HepG2 (cell line): ENCODE results near the gene TSHZ1. TPM values are rescaled to one million over a fixed set of nuclear protein-coding genes. Genes with fewer than 3 reads are reported as not detected.
A peak's percentile ranks its signal among the peaks of the same experiment; 100 is the strongest.

Experiments used
- ATRX ChIP-seq: sonication (generic); formaldehyde crosslinking; IDR thresholded peaks from 2 replicates; pipeline ENCODE4 v1.4.0; 2020; ENCODE audit warnings: missing genetic modification reagents, borderline replicate concordance
- ELF3 ChIP-seq: IDR thresholded peaks from 2 replicates; pipeline ENCODE4 v1.6.1; 2016; ENCODE audit warnings: missing genetic modification reagents, missing compliant biosample characterization
- HMGA1 ChIP-seq: sonication (generic); formaldehyde crosslinking; conservative IDR thresholded peaks from 2 replicates; pipeline ENCODE4 v1.4.0; 2020; ENCODE audit warnings: missing genetic modification reagents
- HNF4A ChIP-seq: sonication (generic); formaldehyde crosslinking; IDR thresholded peaks from 2 replicates; pipeline ENCODE4 v1.4.0; 2020; ENCODE audit warnings: missing genetic modification reagents
- MBD4 ChIP-seq: IDR thresholded peaks from 2 replicates; pipeline ENCODE4 v1.6.1; 2012; ENCODE audit warnings: low read length, inconsistent platforms, borderline replicate concordance
- NR2F2 ChIP-seq: IDR thresholded peaks from 2 replicates; pipeline ENCODE4 v1.6.1; 2012; ENCODE audit warnings: low read depth, inconsistent platforms, borderline replicate concordance
- SNAI1 ChIP-seq: sonication (generic); formaldehyde crosslinking; IDR thresholded peaks from 2 replicates; pipeline ENCODE4 v1.5.0; 2020; ENCODE audit warnings: mild to moderate bottlenecking, missing genetic modification reagents, borderline replicate concordance
- SP4 ChIP-seq: sonication (generic); formaldehyde crosslinking; IDR thresholded peaks from 2 replicates; pipeline ENCODE4 v1.8.1; 2023; ENCODE audit warnings: mild to moderate bottlenecking, missing genetic modification reagents
- SUZ12 ChIP-seq: fragments of 150-350 bp; IDR thresholded peaks from 2 replicates; pipeline ENCODE4 v1.6.1; 2014; ENCODE audit warnings: low read depth, low read length
- ZNF432 ChIP-seq: sonication (generic); formaldehyde crosslinking; IDR thresholded peaks from 2 replicates; pipeline ENCODE4 v1.5.0; 2020; ENCODE audit warnings: missing genetic modification reagents, mild to moderate bottlenecking, borderline replicate concordance
- ZNF747 ChIP-seq: sonication (generic); formaldehyde crosslinking; IDR thresholded peaks from 2 replicates; pipeline ENCODE4 v1.8.1; 2023; ENCODE audit warnings: missing genetic modification reagents, mild to moderate bottlenecking, borderline replicate concordance
- ZSCAN20 ChIP-seq: sonication (generic); formaldehyde crosslinking; IDR thresholded peaks from 2 replicates; pipeline ENCODE4 v1.4.0; 2020; ENCODE audit warnings: missing genetic modification reagents, mild to moderate bottlenecking, borderline replicate concordance
- ZSCAN30 ChIP-seq: sonication (generic); formaldehyde crosslinking; IDR thresholded peaks from 2 replicates; pipeline ENCODE4 v1.5.0; 2020; ENCODE audit warnings: mild to moderate bottlenecking, missing genetic modification reagents
- ZSCAN31 ChIP-seq: sonication (generic); formaldehyde crosslinking; IDR thresholded peaks from 2 replicates; pipeline ENCODE4 v1.5.0; 2020; ENCODE audit warnings: low read depth, mild to moderate bottlenecking, missing genetic modification reagents
- polyA plus RNA-seq, 8 experiments: library from polyadenylated mRNA; depleted of rRNA in 3 of 8; stranded (reverse) in 7 of 8; unstranded in 1 of 8; fragments of >200 nt; fragmentation: Illumina TruSeq in 4 of 8; extraction: Trizol in 4 of 8; gene quantifications; 2 replicates each; pipeline versions ENCODE4 v1.2.1 to v1.2.3, GENCODE V29; 2011 to 2016; ENCODE audit warnings: low read depth in 4 of 8, missing spikeins in 1 of 8, mixed read lengths in 1 of 8; ENCODE audit not compliant: insufficient read depth in 1 of 8
- total RNA-seq, 5 experiments: library from RNA; depleted of rRNA; stranded (reverse); fragments of >200 nt; fragmentation: Illumina TruSeq; extraction: Trizol; gene quantifications; 2 replicates each; pipeline ENCODE4 v1.2.3, GENCODE V29; 2016; ENCODE audit warnings: low read depth in 1 of 5
- TF ChIP-seq, protein P1 (sequence below): fragments of 450-650 bp; IDR thresholded peaks from 2 replicates; pipeline ENCODE4 v1.6.1; 2017; ENCODE audit warnings: mild to moderate bottlenecking
- TF ChIP-seq, protein P2 (sequence below): sonication (generic); formaldehyde crosslinking; IDR thresholded peaks from 2 replicates; pipeline ENCODE4 v1.5.0; 2020; ENCODE audit warnings: mild to moderate bottlenecking, low read depth, missing genetic modification reagents, borderline replicate concordance
- TF ChIP-seq, protein P3 (sequence below): sonication (generic); formaldehyde crosslinking; conservative IDR thresholded peaks from 2 replicates; pipeline ENCODE4 v1.4.0; 2020; ENCODE audit warnings: mild to moderate bottlenecking, missing genetic modification reagents, moderate library complexity
- TF ChIP-seq, protein P4 (sequence below): sonication (generic); formaldehyde crosslinking; IDR thresholded peaks from 2 replicates; pipeline ENCODE4 v1.4.0; 2020; ENCODE audit warnings: missing genetic modification reagents
- TF ChIP-seq, protein P5 (sequence below): sonication (generic); formaldehyde crosslinking; IDR thresholded peaks from 2 replicates; pipeline ENCODE4 v1.4.0; 2020; ENCODE audit warnings: missing genetic modification reagents

Gene TSHZ1
- total and polyA plus RNA-seq, 2 of the 13 experiments (the other 11 are each of a cell fraction or from before 2014, with no cell fraction given): 2.5 to 2.7 TPM

DNA sequence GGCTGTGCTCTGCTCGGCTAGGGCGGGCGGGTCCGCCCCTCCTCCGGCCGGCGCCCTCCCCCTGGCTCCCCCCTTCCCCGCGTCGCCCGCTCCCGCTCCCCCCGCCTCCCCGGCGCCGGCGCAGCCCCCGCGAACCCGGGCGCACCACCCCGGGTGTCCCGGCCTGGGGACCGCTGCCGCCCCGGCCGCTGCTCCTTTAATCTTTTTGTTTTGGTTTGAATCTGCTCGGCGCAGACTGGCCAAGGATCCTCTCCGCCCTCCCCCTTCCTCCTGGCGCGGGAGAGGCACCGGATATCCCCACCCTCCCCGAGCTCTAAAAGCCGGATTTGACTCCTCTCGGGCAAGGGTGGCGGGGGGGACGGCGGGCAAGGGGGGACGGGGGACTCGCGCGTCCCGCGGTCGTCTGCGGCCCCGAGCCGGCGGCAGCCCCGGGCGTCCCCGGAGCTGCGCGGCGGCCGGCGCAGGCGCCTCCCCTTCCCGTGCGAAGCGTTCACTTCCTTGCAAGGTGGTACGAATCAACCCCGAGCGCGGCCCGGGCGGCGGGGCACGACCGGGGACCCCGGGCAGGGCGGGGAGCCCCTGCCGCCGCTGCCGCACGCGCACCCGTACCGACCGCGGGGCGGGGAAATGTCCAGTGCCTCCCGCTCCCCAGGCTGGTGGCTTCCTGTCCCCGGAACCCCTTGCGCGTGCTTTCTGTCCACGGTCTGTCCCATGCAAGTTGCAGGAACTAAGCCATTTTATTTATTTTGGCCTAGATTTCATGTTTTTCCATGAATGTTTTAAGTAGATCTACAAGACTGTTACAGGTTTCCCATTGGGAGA lies 1.3 kb upstream of the TSHZ1 start, which contains the start of gene PTGR3 (continued):
- TF ChIP-seq, protein P1, sequence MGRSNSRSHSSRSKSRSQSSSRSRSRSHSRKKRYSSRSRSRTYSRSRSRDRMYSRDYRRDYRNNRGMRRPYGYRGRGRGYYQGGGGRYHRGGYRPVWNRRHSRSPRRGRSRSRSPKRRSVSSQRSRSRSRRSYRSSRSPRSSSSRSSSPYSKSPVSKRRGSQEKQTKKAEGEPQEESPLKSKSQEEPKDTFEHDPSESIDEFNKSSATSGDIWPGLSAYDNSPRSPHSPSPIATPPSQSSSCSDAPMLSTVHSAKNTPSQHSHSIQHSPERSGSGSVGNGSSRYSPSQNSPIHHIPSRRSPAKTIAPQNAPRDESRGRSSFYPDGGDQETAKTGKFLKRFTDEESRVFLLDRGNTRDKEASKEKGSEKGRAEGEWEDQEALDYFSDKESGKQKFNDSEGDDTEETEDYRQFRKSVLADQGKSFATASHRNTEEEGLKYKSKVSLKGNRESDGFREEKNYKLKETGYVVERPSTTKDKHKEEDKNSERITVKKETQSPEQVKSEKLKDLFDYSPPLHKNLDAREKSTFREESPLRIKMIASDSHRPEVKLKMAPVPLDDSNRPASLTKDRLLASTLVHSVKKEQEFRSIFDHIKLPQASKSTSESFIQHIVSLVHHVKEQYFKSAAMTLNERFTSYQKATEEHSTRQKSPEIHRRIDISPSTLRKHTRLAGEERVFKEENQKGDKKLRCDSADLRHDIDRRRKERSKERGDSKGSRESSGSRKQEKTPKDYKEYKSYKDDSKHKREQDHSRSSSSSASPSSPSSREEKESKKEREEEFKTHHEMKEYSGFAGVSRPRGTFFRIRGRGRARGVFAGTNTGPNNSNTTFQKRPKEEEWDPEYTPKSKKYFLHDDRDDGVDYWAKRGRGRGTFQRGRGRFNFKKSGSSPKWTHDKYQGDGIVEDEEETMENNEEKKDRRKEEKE: no peak
- TF ChIP-seq SNAI1 (CRISPR knock-in tag) (no peak), ZSCAN30 (CRISPR knock-in tag) (no peak), SP4 (CRISPR knock-in tag) (no peak), MBD4 (no peak), NR2F2 (no peak), HNF4A (CRISPR knock-in tag) (no peak), ZNF432 (CRISPR knock-in tag) (no peak), ATRX (CRISPR knock-in tag) (no peak), HMGA1 (CRISPR knock-in tag) (no peak), ZSCAN20 (CRISPR knock-in tag) (0 out of 2 replicates have a peak, but pooled peaks have one; percentile 15), ELF3 (CRISPR knock-in tag) (0 out of 2 replicates have a peak, but pooled peaks have one; percentile 7), ZNF747 (CRISPR knock-in tag) (no peak), SUZ12 (no peak), ZSCAN31 (CRISPR knock-in tag) (no peak)
- TF ChIP-seq, protein P2, sequence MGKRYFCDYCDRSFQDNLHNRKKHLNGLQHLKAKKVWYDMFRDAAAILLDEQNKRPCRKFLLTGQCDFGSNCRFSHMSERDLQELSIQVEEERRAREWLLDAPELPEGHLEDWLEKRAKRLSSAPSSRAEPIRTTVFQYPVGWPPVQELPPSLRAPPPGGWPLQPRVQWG: no peak
- TF ChIP-seq, protein P3, sequence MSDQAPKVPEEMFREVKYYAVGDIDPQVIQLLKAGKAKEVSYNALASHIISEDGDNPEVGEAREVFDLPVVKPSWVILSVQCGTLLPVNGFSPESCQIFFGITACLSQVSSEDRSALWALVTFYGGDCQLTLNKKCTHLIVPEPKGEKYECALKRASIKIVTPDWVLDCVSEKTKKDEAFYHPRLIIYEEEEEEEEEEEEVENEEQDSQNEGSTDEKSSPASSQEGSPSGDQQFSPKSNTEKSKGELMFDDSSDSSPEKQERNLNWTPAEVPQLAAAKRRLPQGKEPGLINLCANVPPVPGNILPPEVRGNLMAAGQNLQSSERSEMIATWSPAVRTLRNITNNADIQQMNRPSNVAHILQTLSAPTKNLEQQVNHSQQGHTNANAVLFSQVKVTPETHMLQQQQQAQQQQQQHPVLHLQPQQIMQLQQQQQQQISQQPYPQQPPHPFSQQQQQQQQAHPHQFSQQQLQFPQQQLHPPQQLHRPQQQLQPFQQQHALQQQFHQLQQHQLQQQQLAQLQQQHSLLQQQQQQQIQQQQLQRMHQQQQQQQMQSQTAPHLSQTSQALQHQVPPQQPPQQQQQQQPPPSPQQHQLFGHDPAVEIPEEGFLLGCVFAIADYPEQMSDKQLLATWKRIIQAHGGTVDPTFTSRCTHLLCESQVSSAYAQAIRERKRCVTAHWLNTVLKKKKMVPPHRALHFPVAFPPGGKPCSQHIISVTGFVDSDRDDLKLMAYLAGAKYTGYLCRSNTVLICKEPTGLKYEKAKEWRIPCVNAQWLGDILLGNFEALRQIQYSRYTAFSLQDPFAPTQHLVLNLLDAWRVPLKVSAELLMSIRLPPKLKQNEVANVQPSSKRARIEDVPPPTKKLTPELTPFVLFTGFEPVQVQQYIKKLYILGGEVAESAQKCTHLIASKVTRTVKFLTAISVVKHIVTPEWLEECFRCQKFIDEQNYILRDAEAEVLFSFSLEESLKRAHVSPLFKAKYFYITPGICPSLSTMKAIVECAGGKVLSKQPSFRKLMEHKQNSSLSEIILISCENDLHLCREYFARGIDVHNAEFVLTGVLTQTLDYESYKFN (CRISPR knock-in tag): 0 out of 2 replicates have a peak, but pooled peaks have one; percentile 17
- TF ChIP-seq, protein P4, sequence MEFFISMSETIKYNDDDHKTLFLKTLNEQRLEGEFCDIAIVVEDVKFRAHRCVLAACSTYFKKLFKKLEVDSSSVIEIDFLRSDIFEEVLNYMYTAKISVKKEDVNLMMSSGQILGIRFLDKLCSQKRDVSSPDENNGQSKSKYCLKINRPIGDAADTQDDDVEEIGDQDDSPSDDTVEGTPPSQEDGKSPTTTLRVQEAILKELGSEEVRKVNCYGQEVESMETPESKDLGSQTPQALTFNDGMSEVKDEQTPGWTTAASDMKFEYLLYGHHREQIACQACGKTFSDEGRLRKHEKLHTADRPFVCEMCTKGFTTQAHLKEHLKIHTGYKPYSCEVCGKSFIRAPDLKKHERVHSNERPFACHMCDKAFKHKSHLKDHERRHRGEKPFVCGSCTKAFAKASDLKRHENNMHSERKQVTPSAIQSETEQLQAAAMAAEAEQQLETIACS (CRISPR knock-in tag): no peak
- TF ChIP-seq, protein P5, sequence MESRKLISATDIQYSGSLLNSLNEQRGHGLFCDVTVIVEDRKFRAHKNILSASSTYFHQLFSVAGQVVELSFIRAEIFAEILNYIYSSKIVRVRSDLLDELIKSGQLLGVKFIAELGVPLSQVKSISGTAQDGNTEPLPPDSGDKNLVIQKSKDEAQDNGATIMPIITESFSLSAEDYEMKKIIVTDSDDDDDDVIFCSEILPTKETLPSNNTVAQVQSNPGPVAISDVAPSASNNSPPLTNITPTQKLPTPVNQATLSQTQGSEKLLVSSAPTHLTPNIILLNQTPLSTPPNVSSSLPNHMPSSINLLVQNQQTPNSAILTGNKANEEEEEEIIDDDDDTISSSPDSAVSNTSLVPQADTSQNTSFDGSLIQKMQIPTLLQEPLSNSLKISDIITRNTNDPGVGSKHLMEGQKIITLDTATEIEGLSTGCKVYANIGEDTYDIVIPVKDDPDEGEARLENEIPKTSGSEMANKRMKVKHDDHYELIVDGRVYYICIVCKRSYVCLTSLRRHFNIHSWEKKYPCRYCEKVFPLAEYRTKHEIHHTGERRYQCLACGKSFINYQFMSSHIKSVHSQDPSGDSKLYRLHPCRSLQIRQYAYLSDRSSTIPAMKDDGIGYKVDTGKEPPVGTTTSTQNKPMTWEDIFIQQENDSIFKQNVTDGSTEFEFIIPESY (CRISPR knock-in tag): no peak
